ENCODE measurements around the gene CD68. TPM values are rescaled to one million over a fixed set of nuclear protein-coding genes. Genes with fewer than 3 reads are reported as not detected.

The CD68 gene
- total RNA-seq, 2 experiments from 2014 or later = 0.33 to 0.95 TPM

- Mint-ChIP-seq H3K36me3 (ENCODE audit: low read depth) (peaks cover 39% of the 10 kb centered on the region), H3K4me3 (peak overlapping the region; percentile 91), H3K27me3 (no peaks in the 10 kb centered on the region), H3K9me3 (no peaks in the 10 kb centered on the region), H3K4me1 (ENCODE audit: low read depth) (peaks cover 52% of the 10 kb centered on the region), H3K27ac (peak overlapping the region; percentile 87)
- DNase-seq = peak in 1 of 14 experiments; percentile 33
- peak overlapping the region; percentile 87 for H3K4me3 ChIP-seq (ENCODE audit: low read length)
- H3K27me3 ChIP-seq (ENCODE audit: control insufficient read depth in 1 of 2, insufficient read depth in 2 of 2, low read length in 2 of 2) = no peaks in the 10 kb centered on the region
- CTCF ChIA-PET = interaction anchor here (0.8 to 3.1 kb wide), 12 partner anchors 11 to 258 kb away, joined by 4 to 29 read pairs (median 4); partner anchors contain the start of genes ATP1B2, MPDU1, SAT2 and TP53
- intact Hi-C loops (cut with DNase I, micrococcal nuclease) = loop anchor here (2.0 kb wide), 2 partner anchors 41 to 73 kb away; partner anchors contain the start of gene TP53 (in 1 of the 2)
- TF ChIP-seq, protein P1, sequence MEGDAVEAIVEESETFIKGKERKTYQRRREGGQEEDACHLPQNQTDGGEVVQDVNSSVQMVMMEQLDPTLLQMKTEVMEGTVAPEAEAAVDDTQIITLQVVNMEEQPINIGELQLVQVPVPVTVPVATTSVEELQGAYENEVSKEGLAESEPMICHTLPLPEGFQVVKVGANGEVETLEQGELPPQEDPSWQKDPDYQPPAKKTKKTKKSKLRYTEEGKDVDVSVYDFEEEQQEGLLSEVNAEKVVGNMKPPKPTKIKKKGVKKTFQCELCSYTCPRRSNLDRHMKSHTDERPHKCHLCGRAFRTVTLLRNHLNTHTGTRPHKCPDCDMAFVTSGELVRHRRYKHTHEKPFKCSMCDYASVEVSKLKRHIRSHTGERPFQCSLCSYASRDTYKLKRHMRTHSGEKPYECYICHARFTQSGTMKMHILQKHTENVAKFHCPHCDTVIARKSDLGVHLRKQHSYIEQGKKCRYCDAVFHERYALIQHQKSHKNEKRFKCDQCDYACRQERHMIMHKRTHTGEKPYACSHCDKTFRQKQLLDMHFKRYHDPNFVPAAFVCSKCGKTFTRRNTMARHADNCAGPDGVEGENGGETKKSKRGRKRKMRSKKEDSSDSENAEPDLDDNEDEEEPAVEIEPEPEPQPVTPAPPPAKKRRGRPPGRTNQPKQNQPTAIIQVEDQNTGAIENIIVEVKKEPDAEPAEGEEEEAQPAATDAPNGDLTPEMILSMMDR (IDR thresholded peaks at IDR 0.05) = no peak
- H3K36me3 ChIP-seq (ENCODE audit: insufficient read depth, low read length) = peaks cover 4% of the 10 kb centered on the region
- no peak for ATAC-seq (ENCODE audit: poor library complexity)
- POLR2A ChIA-PET = interaction anchor here (0.5 to 4.2 kb wide), 11 partner anchors 14 to 243 kb away, joined by 4 to 158 read pairs (median 9); partner anchors contain the start of genes CYB5D1, MPDU1, NAA38 and POLR2A
- peaks cover 36% of the 10 kb centered on the region for H3K4me1 ChIP-seq (ENCODE audit: insufficient read depth, low read length)
- no peaks in the 10 kb centered on the region for H3K9me3 ChIP-seq (ENCODE audit: control insufficient read depth in 1 of 2, insufficient read depth in 1 of 2, low read length in 2 of 2)
- peak overlapping the region in 1 of 2 donors; percentile 50 for H3K27ac ChIP-seq (ENCODE audit: low read depth in 1 of 2, low read length in 2 of 2)
These were observed 34.5 kb downstream of the CD68 start for GRCh38 chr17:7613769-7614424.

DNA sequence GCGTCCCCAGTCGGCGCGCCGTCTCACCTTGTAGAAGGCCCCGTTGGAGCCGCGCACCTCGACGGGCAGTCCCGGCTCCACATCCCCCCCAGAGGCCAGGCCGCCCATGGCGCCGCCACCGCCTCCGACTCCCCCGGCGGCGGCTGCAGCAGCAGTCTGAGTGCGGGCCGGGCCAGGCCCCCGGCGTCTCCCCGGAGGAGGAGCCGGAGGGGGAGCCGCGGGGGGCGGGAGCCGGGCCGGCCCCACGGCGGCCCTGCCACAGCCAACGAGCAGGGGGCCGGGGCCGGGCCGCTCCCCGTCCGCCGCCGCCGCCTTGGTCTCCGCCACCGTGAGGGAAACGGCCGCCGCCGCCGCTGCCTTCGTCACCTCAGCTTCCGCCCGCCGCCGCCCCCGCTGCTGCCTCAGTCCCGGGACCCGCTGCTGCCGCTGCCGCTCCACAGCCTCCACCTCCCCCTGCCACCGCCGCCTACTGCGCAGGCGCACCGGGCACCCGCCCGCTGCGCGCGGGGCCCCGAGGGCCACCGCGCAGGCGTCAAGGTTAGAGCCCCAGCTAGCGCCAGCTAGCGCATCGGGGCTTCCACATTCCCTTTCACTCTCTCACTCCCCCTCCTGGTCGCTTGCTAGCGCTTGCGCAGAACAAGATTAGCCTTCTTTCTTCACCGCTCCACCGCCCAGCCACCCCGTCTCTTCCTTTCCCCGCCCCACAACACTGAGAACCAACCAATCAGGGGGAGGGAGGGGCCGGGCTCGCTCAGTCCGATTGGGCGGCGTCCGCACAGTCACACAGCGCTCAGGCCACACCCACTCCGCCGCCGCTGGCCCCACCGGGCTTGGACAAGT is 35.2 kb downstream of the CD68 start, which contains the start of gene FXR2:
FXR2 (minus strand) TSS at position 473 of the 840 bp plus-strand sequence; CDS start at position 108, 365 bp downstream.
- peak; percentile 88 for ATAC-seq (ENCODE audit: poor library complexity)
- Histone ChIP-seq H3K27ac (ENCODE audit: low read depth in 1 of 2, low read length in 2 of 2) (peak within 1 kb of the TSS; percentile 50 to 63), H3K9me3 (ENCODE audit: control insufficient read depth in 1 of 2, insufficient read depth in 1 of 2, low read length in 2 of 2) (no peaks in the 10 kb centered on the region), H3K27me3 (ENCODE audit: control insufficient read depth in 1 of 2, insufficient read depth in 2 of 2, low read length in 2 of 2) (no peaks in the 10 kb centered on the region), H3K36me3 (ENCODE audit: insufficient read depth, low read length) (peaks cover 4% of the 10 kb centered on the region), H3K4me3 (ENCODE audit: low read length) (peak within 1 kb of the TSS; percentile 87), H3K4me1 (ENCODE audit: insufficient read depth, low read length) (peaks cover 36% of the 10 kb centered on the region)
- ChIA-PET CTCF (interaction anchor here (0.6 to 3.1 kb wide), 15 partner anchors 10 to 311 kb away, joined by 3 to 29 read pairs (median 5); partner anchors contain the start of genes ATP1B2, MPDU1, SAT2 and TMEM102), POLR2A (interaction anchor here (0.6 to 4.2 kb wide), 26 partner anchors 13 to 579 kb away, joined by 3 to 158 read pairs (median 4); partner anchors contain the start of genes ACAP1, ATP1B2, CNTROB and CYB5D1)
- Mint-ChIP-seq H3K4me3 (peak within 1 kb of the TSS; percentile 91), H3K27ac (peak within 1 kb of the TSS; percentile 99), H3K4me1 (ENCODE audit: low read depth) (peaks cover 47% of the 10 kb centered on the region), H3K27me3 (no peaks in the 10 kb centered on the region), H3K36me3 (ENCODE audit: low read depth) (peaks cover 34% of the 10 kb centered on the region), H3K9me3 (no peaks in the 10 kb centered on the region)
- TF ChIP-seq, protein P1 (IDR thresholded peaks at IDR 0.05) = peak; percentile 59
- peak; percentile 94 to 100 (median 98) for DNase-seq
- intact Hi-C loops (cut with DNase I, micrococcal nuclease) = loop anchor here (1.0 to 5.0 kb wide), 5 partner anchors 36 to 318 kb away; partner anchors contain the start of genes ATP1B2 (in 1 of the 2), CNTROB (in 1 of the 2), TP53 (in 1 of the 2) and TRAPPC1 (in 1 of the 2)

Data from CD4-positive, alpha-beta T cell (primary cell).